Gastrocnemius medialis (tissue), 4 donors: ENCODE data around the gene EXPH5. TPM values are rescaled to one million over a fixed set of nuclear protein-coding genes. Genes with fewer than 3 reads are reported as not detected.

Source experiments
- ATAC-seq, 2 donors: fragments of 150-250 bp; one replicate each; pipeline ENCODE4 v1.9.1; 2016
- DNase-seq, 2 donors: peaks; one replicate each; pipeline ENCODE4 v3.0.0-alpha.2; 2019
- H3K27ac ChIP-seq, 4 donors: fragments of 200-600 bp; sonication (generic); 1 replicate in 1 of 4; 2 replicates in 3 of 4; pipeline ENCODE4 v1.5.1; 2016 to 2018; ENCODE audit warnings: mild to moderate bottlenecking in 2 of 4, moderate library complexity in 1 of 4
- H3K27me3 ChIP-seq, 3 donors: fragments of 200-600 bp; sonication (generic) in 2 of 3; 1 replicate in 1 of 3; 2 replicates in 2 of 3; pipeline versions ENCODE4 v1.5.1 to v1.6.0; 2016 to 2019; ENCODE audit warnings: mild to moderate bottlenecking in 1 of 3, moderate library complexity in 1 of 3
- H3K36me3 ChIP-seq, 2 donors: fragments of 200-600 bp; sonication (generic) in 1 of 2; one replicate each; pipeline ENCODE4 v1.5.1; 2017 to 2018
- H3K4me1 ChIP-seq, 2 donors: fragments of 200-600 bp; sonication (generic) in 1 of 2; one replicate each; pipeline ENCODE4 v1.5.1; 2016 to 2017; ENCODE audit warnings: mild to moderate bottlenecking in 2 of 2
- H3K4me3 ChIP-seq, 4 donors: fragments of 200-600 bp; sonication (generic) in 3 of 4; 1 replicate in 1 of 4; 2 replicates in 3 of 4; pipeline ENCODE4 v1.5.1; 2016 to 2019; ENCODE audit warnings: mild to moderate bottlenecking in 2 of 4
- H3K9me3 ChIP-seq, 3 donors: fragments of 200-600 bp; sonication (generic) in 2 of 3; 1 replicate in 1 of 3; 2 replicates in 2 of 3; pipeline ENCODE4 v1.5.1; 2016 to 2019
- POLR2A ChIP-seq, 2 donors: fragments of 450-650 bp; IDR thresholded peaks; one replicate each; pipeline ENCODE4 v1.6.1; 2017; ENCODE audit warnings: antibody characterized with exemption in 2 of 2, mild to moderate bottlenecking in 2 of 2, moderate library complexity in 2 of 2
- in situ Hi-C, 4 donors: fragments of 200-750 bp; cut with MboI; loops; one replicate each; pipeline versions ENCODE4 v1.15.0 to v1.8.0; 2017; ENCODE audit warnings: low sequenced_read_pairs in 4 of 4
- intact Hi-C: fragments of 100-400 bp; cut with DNase I; formaldehyde crosslinking; loops from one replicate; pipeline ENCODE4 v1.15.1; 2023; ENCODE audit warnings: low total_unique reads
- total RNA-seq, 4 donors: library from RNA; depleted of rRNA; stranded (reverse); fragments of >200 nt; gene quantifications; one replicate each; pipeline versions ENCODE4 v1.1.0 to v1.2.3, GENCODE V29; 2016
- TF ChIP-seq, protein P1 (sequence below), 5 experiments: fragments of 450-650 bp in 3 of 5; fragments of 200-600 bp in 2 of 5; sonication (generic) in 2 of 5; IDR thresholded peaks in 4 of 5; conservative IDR thresholded peaks in 1 of 5; 1 replicate in 4 of 5; 2 replicates in 1 of 5; pipeline ENCODE4 v1.5.1; 2016 to 2019; ENCODE audit warnings: antibody characterized with exemption in 5 of 5, mild to moderate bottlenecking in 3 of 5, moderate library complexity in 3 of 5

EXPH5 gene
- total RNA-seq, 4 donors from 2014 or later: 0.07 to 0.22 (median 0.20) TPM; not detected in 1

DNA sequence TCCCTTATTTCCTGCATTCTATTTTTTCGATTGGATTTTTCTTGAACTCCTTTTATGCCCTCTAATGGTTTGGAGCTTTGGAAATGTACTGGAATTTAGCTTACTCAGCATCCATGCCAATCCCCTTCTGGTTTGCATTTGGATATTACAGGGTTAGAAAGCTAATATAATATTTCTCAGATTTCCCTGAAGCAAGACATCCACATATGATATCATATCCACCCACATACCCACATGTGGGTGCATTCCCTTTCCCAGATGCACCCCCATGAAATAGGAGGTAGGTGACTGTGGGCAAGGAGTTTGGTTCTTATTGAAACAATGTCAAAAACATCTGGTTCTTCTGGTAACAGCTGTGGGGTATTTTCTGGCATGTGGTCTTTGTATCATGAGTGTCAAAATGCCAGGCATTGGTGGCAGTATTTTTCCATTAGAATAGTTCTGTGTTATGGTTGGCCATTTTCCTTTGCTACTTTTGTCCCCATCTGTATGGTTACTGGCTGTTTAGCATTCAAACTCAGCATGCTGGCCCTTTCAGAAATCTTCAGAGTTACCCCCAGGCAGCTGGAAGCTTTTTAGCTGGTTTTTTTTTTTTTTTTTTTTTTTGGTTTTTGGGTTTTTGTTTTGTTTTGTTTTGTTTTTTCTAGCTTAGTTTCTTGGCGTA is 38.6 kb upstream of the EXPH5 start:
- no peaks in the 10 kb centered on the region for H3K36me3 ChIP-seq
- TF ChIP-seq, protein P1, sequence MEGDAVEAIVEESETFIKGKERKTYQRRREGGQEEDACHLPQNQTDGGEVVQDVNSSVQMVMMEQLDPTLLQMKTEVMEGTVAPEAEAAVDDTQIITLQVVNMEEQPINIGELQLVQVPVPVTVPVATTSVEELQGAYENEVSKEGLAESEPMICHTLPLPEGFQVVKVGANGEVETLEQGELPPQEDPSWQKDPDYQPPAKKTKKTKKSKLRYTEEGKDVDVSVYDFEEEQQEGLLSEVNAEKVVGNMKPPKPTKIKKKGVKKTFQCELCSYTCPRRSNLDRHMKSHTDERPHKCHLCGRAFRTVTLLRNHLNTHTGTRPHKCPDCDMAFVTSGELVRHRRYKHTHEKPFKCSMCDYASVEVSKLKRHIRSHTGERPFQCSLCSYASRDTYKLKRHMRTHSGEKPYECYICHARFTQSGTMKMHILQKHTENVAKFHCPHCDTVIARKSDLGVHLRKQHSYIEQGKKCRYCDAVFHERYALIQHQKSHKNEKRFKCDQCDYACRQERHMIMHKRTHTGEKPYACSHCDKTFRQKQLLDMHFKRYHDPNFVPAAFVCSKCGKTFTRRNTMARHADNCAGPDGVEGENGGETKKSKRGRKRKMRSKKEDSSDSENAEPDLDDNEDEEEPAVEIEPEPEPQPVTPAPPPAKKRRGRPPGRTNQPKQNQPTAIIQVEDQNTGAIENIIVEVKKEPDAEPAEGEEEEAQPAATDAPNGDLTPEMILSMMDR (IDR thresholded peaks at IDR 0.05 in 4 of 5, conservative IDR thresholded peaks at IDR 0.05 in 1 of 5): no peak
- no peak for TF ChIP-seq POLR2A (IDR thresholded peaks at IDR 0.05)
- intact Hi-C loops (no loop called here), in situ Hi-C loops (no loop called here)
- no peak overlapping the region for H3K27ac ChIP-seq
- ATAC-seq: no peak
- no peak for DNase-seq
- no peak overlapping the region for H3K4me3 ChIP-seq
- H3K9me3 ChIP-seq: no peaks in the 10 kb centered on the region
- no peaks in the 10 kb centered on the region for H3K4me1 ChIP-seq
- no peaks in the 10 kb centered on the region for H3K27me3 ChIP-seq

DNA sequence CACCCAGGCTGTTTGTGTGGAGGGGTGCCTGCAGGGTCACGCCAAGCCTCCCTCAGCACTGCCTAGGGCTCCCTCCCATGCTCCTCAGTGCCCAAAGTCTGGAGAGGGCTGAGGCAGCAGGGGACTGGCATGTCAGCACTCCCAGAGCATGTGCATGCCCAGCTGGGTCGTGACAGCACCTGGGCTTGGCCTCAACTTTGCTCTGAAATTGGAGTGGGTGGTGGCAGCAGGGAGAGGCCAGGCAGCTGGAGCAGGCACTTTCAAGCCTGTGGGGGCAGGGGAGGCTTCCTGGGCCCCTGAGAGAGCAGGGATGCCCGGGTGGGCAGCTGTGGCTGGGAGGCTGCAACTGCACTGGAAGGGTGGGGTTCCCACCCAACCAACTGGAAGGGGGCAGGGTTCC is 35.7 kb upstream of the EXPH5 start:
- Histone ChIP-seq H3K4me3 (no peak overlapping the region), H3K4me1 (no peaks in the 10 kb centered on the region), H3K27ac (no peak overlapping the region), H3K9me3 (no peaks in the 10 kb centered on the region), H3K36me3 (no peaks in the 10 kb centered on the region), H3K27me3 (no peaks in the 10 kb centered on the region)
- in situ Hi-C loops: no loop called here
- no peak for TF ChIP-seq POLR2A (IDR thresholded peaks at IDR 0.05)
- TF ChIP-seq, protein P1 (IDR thresholded peaks at IDR 0.05 in 4 of 5, conservative IDR thresholded peaks at IDR 0.05 in 1 of 5): no peak
- intact Hi-C loops: no loop called here
- no peak for DNase-seq
- no peak for ATAC-seq

- intact Hi-C loops (no loop called here), in situ Hi-C loops (no loop called here)
- Histone ChIP-seq H3K4me1 (no peaks in the 10 kb centered on the region), H3K9me3 (no peaks in the 10 kb centered on the region), H3K4me3 (no peak overlapping the region), H3K27me3 (no peaks in the 10 kb centered on the region), H3K27ac (no peak overlapping the region), H3K36me3 (no peaks in the 10 kb centered on the region)
- DNase-seq: no peak
- TF ChIP-seq, protein P1 (IDR thresholded peaks at IDR 0.05 in 4 of 5, conservative IDR thresholded peaks at IDR 0.05 in 1 of 5): no peak
- no peak for TF ChIP-seq POLR2A (IDR thresholded peaks at IDR 0.05)
- ATAC-seq: no peak
Measured at GRCh38 chr11:108628812-108629211, 35.2 kb upstream of the EXPH5 start.

DNA sequence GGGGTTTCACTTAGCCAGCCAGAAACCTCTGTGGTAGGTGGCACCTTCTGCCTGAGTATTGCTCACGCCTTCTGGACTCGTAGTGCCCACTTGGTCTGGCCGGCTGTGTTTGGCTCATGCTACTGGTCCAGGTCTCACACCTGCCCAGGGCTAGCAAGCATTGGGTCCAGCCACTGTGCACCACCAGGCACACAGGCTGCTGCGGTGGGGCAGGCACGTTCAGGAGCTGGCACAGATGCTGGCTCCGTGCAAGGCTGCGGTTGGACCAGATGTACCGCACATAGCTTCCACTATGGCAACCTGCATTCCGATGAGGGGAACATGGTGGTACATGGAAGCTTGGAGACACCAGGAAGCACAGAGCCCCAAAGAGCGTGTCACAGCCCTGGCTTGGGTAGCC is 34.8 kb upstream of the EXPH5 start:
- TF ChIP-seq, protein P1 (IDR thresholded peaks at IDR 0.05 in 4 of 5, conservative IDR thresholded peaks at IDR 0.05 in 1 of 5): no peak
- TF ChIP-seq POLR2A (IDR thresholded peaks at IDR 0.05): no peak
- no peak for ATAC-seq
- in situ Hi-C loops: no loop called here

More for the DNA sequence above, 34.8 kb upstream of the EXPH5 start:
- no peak for DNase-seq
- H3K4me3 ChIP-seq: no peak overlapping the region
- no peaks in the 10 kb centered on the region for H3K36me3 ChIP-seq
- no peaks in the 10 kb centered on the region for H3K27me3 ChIP-seq
- no peaks in the 10 kb centered on the region for H3K9me3 ChIP-seq
- intact Hi-C loops: no loop called here
- no peaks in the 10 kb centered on the region for H3K4me1 ChIP-seq
- H3K27ac ChIP-seq: no peak overlapping the region
